GM12874 (cell line): Measurements from ENCODE around the gene TICRR.

Experiments used
- TF ChIP-seq, protein P1 (sequence below): IDR thresholded peaks from 2 replicates; pipeline ENCODE4 v1.5.1; 2011; ENCODE audit warnings: low read depth, mild to moderate bottlenecking, control low read depth, low read length, moderate library complexity; ENCODE audit not compliant: insufficient read depth

The TICRR gene

DNA sequence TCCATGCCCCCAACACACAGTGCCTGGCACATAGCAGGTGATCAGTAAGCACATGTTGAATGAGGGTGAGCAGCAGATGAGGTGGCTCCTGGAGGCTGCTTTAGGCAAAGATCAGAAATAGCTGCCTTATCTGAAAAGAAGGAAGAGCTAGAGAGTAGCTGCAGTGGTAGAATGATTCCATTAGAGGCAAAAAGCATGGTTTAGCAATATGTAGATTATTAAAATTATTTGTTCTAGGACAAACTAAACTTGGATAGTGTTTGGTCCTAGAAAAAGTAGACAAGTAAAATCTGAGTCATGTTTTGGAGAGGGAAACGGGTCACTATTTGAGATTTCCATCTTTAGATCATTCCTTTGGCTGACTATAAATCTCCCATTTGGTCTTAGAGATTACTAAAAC, 47.9 kb downstream of the TICRR start:
- TF ChIP-seq, protein P1, sequence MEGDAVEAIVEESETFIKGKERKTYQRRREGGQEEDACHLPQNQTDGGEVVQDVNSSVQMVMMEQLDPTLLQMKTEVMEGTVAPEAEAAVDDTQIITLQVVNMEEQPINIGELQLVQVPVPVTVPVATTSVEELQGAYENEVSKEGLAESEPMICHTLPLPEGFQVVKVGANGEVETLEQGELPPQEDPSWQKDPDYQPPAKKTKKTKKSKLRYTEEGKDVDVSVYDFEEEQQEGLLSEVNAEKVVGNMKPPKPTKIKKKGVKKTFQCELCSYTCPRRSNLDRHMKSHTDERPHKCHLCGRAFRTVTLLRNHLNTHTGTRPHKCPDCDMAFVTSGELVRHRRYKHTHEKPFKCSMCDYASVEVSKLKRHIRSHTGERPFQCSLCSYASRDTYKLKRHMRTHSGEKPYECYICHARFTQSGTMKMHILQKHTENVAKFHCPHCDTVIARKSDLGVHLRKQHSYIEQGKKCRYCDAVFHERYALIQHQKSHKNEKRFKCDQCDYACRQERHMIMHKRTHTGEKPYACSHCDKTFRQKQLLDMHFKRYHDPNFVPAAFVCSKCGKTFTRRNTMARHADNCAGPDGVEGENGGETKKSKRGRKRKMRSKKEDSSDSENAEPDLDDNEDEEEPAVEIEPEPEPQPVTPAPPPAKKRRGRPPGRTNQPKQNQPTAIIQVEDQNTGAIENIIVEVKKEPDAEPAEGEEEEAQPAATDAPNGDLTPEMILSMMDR = no peak

DNA sequence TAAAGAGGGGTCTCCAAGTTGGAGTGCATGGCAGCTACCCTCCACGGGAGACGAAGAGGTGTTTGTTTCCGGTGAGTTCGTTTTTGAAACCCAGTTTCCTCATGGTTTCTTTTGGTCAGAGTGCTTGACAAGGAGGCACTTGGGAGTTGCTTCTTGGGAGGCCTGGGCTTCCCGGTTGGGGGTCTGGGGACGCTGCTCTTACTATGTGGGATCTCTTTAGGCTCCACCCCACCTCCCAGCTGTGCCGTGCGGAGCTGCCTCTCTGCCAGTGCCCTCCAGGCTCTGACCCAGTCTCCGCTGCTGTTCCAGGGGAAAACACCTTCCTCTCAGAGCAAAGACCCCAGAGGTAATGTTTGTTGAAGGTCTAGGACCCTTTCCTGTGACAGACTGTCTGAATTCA, 50.4 kb downstream of the TICRR start:
- TF ChIP-seq, protein P1 = no peak

DNA sequence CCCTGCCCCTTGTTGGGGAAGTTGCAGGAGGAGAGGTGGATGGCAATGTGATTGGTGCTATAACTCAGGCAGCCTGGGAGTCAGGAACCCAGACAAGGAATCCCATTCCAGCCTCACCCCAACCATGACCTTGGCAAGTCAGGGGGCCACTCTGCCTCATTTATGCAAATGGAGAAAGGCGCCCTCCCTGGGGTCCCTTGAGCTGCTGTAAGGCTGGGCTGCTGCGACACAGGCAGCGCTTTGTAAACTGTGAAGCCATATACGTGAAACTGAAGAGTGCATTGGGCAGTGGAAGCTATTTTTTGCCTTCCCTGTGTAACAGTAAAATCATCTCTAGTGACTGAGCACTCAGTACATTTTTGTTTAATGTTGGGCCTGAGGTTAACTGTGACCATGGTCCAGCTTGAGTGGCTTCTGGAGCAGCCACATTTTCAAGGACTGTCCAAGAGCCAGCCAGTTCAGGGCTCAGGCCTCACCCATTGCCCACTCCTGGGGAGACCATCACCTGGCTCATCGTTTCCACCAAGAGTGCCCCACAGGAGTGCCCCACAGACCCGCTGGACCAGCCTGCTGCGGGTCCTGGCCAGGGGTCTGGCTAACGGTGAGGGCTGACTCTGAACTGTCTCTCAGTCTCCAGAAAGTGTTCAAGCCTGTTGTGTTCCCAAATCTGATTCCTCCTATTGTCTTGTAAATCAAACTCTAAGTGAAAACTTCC, 52.1 kb downstream of the TICRR start:
- TF ChIP-seq, protein P1 = no peak

DNA sequence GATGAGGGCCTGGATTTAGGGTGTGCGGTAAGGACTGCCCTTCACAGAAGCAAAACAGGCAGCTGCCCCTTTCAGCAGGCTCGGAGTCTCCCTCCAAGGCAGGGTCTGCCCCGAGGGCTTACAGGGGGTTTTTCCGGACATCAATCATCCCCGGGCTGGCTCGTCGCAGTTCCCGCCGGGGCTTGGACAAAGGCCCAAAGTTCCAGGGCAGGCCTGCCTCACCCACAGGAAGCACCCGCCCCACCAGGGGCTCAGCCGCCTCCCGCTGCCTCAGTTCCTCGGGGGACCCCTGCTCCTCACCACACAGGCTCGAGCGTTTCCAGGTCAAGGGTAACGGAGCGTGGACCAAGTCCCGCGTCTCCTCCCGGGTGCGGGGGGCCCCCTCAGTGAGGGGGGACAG, 53.0 kb downstream of the TICRR start:
- TF ChIP-seq, protein P1 = no peak

DNA sequence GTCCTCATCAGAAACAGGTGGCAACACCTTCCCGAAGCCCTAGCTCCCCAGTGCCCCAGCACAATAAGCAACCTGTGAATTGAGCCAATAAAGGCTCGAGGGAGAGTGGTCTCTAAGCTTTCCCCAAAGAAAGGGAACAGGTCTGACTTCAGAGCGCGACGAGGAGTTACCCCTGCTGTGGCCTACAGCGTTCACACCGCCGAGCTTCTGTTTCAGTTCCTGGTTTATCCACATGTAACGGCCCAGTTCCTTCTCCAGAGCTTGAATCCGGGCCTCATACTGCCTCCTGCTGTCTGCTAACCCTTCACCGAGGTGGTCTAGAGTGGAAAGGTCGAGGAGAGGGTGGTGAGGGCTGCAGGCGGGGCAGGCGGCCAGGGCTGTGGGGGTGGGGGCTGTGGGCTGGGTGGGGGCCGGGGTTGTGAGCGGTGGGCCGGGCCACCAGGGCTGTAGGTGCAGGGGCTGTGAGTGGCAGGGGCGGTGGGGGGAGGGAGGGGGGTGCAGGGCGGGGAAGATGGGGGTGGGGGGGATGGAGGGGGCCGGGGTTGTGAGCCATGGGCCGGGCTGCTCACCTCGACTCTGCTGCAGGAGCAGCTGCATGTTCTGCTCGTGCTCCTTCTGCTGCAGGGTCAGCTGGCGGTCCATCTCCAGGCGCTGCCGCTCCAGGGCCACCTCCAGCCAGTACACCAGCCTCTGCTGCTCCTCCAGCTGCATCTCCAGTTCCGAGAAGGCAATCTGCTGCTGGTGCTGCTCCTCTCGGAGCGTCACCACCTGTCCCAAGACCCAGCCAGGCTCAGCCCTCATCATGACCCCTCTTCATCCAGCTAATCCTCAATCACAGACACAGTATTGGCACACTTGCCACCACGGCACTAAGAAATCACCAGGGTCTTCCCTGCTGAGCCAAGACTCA, 53.8 kb downstream of the TICRR start:
- TF ChIP-seq, protein P1 = no peak

DNA sequence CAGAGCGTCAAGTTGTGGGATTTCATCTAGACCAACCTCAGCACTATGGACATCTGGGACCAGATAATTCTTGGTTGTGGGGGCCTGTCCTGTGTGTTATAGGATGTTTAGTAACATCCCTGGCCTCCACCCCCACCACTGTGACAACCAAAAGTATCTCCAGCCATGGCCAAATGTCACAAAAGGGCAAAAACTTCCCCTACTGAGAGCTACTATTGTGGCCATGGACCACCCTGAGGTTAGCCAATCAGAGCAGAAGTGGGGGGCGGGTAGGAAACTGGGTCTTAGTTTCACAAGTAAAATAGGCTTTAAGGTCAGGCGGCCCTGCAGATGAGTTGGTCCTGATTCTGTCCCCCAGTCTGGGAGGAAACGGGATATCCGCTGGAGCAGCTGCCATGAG, 54.6 kb downstream of the TICRR start:
- TF ChIP-seq, protein P1 = no peak

DNA sequence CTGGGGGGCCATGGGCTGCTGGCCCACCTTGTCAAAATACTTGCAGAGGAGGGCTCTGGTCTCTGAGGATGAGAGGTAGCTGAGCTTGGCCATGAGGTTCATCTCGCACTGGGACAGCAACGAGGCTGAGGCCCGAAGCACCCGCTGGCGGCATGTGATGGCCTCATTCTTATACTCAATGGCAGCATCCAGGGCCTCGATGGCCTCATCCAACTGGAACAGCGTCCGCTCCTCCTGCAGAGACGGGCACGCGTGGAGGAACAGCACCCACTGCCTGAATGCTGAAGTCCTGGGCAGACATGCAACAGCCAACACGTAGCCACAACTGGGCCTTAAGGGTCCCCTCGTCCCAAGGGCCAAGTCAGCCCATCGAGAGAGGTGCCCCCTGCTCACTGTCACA, 55.0 kb downstream of the TICRR start:
- TF ChIP-seq, protein P1 = no peak
